ENCODE results near the gene RNF135. TPM values are rescaled to one million over a fixed set of nuclear protein-coding genes. Genes with fewer than 3 reads are reported as not detected.
"Not testable (repeated sequence)": the region's sequence is repeated elsewhere in the genome, so short reads cannot be mapped to it uniquely, and the experiment has no call there.

The RNF135 gene
- total RNA-seq, 4 donors from 2014 or later, result 4.4 to 9.3 (median 6.5) TPM

DNA sequence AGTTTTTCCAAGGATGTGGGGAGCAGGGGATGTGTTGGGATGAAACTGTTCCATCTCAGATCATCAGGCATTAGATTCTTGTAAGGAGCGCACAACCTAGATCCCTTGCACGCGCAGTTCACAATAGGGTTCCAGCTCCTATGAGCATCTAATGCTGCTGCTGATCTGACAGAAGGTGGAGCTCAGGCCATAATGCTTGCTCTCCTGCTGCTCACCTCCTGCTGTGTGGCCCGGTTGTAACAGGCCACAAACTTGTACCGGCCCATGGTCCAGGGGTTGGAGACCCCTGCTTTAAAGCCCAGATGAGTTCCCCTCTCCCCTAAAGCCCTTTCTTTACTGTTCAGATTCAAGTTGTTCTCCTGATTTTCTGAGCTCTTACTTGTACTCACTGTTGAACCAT lies 44.8 kb downstream of the RNF135 start:
- H3K27ac ChIP-seq, result no peak overlapping the region
- DNase-seq (no peak), ATAC-seq (no peak)
- no peaks in the 10 kb centered on the region for H3K36me3 ChIP-seq
- H3K4me3 ChIP-seq, result no peak overlapping the region
- in situ Hi-C loops (cut with MboI; ENCODE audit: low sequenced_read_pairs in 4 of 4), result loop anchor here in 3 of 4 donors (5.0 to 10.0 kb wide), 2 partner anchors 199 to 202 kb away; no protein-coding TSS in a partner anchor
- H3K27me3 ChIP-seq, result no peaks in the 10 kb centered on the region
- H3K9me3 ChIP-seq, result no peaks in the 10 kb centered on the region
- H3K4me1 ChIP-seq, result no peaks in the 10 kb centered on the region
- TF ChIP-seq POLR2A (IDR thresholded peaks at IDR 0.05), result no peak
- TF ChIP-seq, protein P1, sequence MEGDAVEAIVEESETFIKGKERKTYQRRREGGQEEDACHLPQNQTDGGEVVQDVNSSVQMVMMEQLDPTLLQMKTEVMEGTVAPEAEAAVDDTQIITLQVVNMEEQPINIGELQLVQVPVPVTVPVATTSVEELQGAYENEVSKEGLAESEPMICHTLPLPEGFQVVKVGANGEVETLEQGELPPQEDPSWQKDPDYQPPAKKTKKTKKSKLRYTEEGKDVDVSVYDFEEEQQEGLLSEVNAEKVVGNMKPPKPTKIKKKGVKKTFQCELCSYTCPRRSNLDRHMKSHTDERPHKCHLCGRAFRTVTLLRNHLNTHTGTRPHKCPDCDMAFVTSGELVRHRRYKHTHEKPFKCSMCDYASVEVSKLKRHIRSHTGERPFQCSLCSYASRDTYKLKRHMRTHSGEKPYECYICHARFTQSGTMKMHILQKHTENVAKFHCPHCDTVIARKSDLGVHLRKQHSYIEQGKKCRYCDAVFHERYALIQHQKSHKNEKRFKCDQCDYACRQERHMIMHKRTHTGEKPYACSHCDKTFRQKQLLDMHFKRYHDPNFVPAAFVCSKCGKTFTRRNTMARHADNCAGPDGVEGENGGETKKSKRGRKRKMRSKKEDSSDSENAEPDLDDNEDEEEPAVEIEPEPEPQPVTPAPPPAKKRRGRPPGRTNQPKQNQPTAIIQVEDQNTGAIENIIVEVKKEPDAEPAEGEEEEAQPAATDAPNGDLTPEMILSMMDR (IDR thresholded peaks at IDR 0.05 in 4 of 5, conservative IDR thresholded peaks at IDR 0.05 in 1 of 5), result no peak
- intact Hi-C loops (cut with DNase I; ENCODE audit: low total_unique reads), result no loop called here

DNA sequence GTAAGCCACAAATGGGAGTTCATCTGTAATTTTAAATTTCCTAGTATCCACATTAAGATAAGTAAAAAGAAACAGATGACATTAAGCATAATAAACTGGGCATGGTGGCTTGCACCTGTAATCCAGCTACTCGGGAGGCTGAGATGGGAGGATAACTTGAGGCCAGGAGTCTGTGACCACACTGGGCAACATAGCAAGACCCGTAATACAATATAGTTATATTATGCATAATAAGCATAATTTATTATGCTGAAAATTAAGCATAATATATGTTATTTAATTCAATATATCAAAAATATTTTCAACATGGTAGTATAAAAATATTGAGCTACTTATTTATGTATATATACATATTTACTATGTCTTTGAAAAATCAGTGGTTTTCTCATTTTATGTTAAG lies 48.2 kb downstream of the RNF135 start:
- intact Hi-C loops (cut with DNase I; ENCODE audit: low total_unique reads), result no loop called here
- in situ Hi-C loops (cut with MboI; ENCODE audit: low sequenced_read_pairs in 4 of 4), result loop anchor here in 3 of 4 donors (5.0 to 10.0 kb wide), 2 partner anchors 196 to 198 kb away; no protein-coding TSS in a partner anchor
- TF ChIP-seq, protein P1 (IDR thresholded peaks at IDR 0.05 in 4 of 5, conservative IDR thresholded peaks at IDR 0.05 in 1 of 5), result no peak
- no peak for TF ChIP-seq POLR2A (IDR thresholded peaks at IDR 0.05)

DNA sequence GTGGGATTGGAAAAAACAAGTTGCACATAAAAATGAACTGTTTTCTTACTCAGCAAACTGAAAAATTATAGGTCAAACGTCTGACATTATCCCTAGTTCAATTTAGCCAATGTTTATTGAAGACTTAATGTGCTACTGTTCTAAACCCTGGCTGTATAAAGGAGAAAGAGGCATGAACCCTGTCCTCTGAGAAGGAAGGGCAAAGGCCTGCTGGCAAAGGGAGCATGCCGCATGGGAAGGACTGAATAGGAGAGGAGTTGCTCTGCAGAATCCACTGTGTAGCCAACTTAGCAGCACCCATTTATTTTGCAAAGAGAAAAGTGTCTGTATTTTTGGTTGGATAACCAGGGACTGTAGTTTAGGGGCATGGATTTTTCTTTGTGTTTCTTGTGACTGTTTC lies 52.3 kb downstream of the RNF135 start:
- H3K4me1 ChIP-seq; H3K36me3 ChIP-seq; H3K27me3 ChIP-seq; ATAC-seq; DNase-seq; H3K4me3 ChIP-seq; H3K9me3 ChIP-seq; in situ Hi-C loops (cut with MboI; ENCODE audit: low sequenced_read_pairs in 4 of 4); H3K27ac ChIP-seq; intact Hi-C loops (cut with DNase I; ENCODE audit: low total_unique reads): not testable (repeated sequence)

More for the DNA sequence above, 48.2 kb downstream of the RNF135 start:
- ATAC-seq, result no peak
- Histone ChIP-seq H3K4me3 (no peak overlapping the region), H3K36me3 (no peaks in the 10 kb centered on the region), H3K27me3 (no peaks in the 10 kb centered on the region), H3K9me3 (no peaks in the 10 kb centered on the region), H3K4me1 (no peaks in the 10 kb centered on the region), H3K27ac (no peak overlapping the region)
- no peak for DNase-seq

DNA sequence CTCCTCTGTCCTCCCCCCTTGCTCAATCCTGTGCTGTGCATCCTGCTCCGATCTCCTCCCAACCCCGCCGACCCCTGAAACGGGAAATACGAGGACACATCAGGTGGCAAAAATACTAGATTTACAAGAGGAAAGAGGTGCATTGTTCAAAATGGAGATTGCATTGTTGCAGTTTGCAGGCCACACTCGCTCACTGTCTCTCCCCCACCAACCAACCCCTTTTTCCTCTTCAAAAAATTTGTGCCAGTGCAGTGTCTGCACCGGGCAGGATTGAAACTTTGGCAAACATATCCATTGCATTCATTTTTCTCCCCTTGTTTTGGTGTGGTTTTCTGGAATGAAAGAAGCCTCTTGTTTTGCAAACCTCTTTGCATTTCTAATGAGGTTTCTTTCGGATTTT lies 61.0 kb downstream of the RNF135 start:
- in situ Hi-C loops (cut with MboI; ENCODE audit: low sequenced_read_pairs in 4 of 4), result no loop called here
- DNase-seq (no peak), ATAC-seq (no peak)
- TF ChIP-seq POLR2A (IDR thresholded peaks at IDR 0.05), result no peak
- TF ChIP-seq, protein P1 (IDR thresholded peaks at IDR 0.05 in 4 of 5, conservative IDR thresholded peaks at IDR 0.05 in 1 of 5), result no peak
- Histone ChIP-seq H3K27ac (no peak overlapping the region), H3K4me1 (no peaks in the 10 kb centered on the region), H3K9me3 (no peaks in the 10 kb centered on the region), H3K4me3 (no peak overlapping the region), H3K27me3 (no peaks in the 10 kb centered on the region), H3K36me3 (no peaks in the 10 kb centered on the region)
- intact Hi-C loops (cut with DNase I; ENCODE audit: low total_unique reads), result no loop called here

DNA sequence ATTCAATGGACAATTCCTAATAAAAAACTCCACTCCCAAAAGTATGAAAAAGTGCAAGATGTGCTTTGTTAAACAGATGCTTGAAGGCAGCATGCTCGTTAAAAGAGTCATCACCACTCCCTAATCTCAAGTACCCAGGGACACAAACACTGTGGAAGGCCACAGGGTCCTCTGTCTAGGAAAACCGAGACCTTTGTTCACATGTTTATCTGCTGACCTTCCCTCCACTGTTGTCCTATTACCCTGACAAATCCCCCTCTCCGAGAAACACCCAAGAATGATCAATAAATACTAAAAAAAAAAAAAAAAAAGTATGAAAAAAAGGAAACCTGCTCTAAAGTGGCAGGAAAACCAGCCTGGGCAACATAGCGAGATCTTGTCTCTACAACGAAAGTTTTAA lies 64.8 kb downstream of the RNF135 start:
- ATAC-seq; H3K9me3 ChIP-seq; H3K36me3 ChIP-seq; in situ Hi-C loops (cut with MboI; ENCODE audit: low sequenced_read_pairs in 4 of 4); H3K27ac ChIP-seq; H3K4me1 ChIP-seq; DNase-seq; intact Hi-C loops (cut with DNase I; ENCODE audit: low total_unique reads); H3K4me3 ChIP-seq; H3K27me3 ChIP-seq: not testable (repeated sequence)

DNA sequence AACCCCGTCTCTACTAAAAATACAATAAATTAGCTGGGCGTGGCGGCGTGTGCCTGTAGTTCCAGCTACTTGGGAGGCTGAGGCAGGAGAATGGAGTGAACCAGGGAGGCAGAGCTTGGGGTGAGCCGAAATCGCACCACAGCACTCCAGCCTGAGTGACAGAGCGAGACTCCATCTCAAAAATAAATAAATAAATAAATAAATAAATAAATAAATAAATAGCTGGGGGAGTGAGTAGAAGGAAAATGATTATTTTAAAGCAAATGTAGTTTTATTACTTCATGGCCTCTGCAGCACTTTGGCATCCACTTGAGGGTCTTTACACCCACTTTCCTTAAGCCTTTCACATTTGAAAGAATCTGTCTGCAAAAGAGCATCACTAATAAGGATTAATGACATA lies 70.0 kb downstream of the RNF135 start:
- H3K27me3 ChIP-seq; H3K9me3 ChIP-seq; in situ Hi-C loops (cut with MboI; ENCODE audit: low sequenced_read_pairs in 4 of 4); H3K4me1 ChIP-seq; ATAC-seq; H3K4me3 ChIP-seq; intact Hi-C loops (cut with DNase I; ENCODE audit: low total_unique reads); H3K27ac ChIP-seq; H3K36me3 ChIP-seq; DNase-seq: not testable (repeated sequence)

DNA sequence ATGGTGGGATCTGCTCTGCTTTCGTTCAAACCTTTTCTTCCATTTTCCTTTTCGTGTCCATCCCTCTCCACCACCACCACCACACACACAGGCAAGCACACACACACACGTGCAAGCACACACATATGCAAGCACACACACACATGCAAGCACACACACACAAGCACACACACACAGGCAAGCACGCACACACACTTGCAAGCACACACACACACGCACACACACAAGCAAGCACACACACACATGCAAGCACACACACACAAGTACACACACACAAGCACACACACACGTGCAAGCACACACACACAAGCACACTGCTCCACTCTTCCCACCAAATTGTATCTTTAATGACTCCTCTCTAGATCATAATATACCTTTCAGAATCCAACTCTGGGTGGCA lies 71.5 kb downstream of the RNF135 start:
- in situ Hi-C loops (cut with MboI; ENCODE audit: low sequenced_read_pairs in 4 of 4); H3K27ac ChIP-seq; intact Hi-C loops (cut with DNase I; ENCODE audit: low total_unique reads); DNase-seq; ATAC-seq; H3K4me3 ChIP-seq; H3K27me3 ChIP-seq; H3K4me1 ChIP-seq; H3K9me3 ChIP-seq; H3K36me3 ChIP-seq: not testable (repeated sequence)

DNA sequence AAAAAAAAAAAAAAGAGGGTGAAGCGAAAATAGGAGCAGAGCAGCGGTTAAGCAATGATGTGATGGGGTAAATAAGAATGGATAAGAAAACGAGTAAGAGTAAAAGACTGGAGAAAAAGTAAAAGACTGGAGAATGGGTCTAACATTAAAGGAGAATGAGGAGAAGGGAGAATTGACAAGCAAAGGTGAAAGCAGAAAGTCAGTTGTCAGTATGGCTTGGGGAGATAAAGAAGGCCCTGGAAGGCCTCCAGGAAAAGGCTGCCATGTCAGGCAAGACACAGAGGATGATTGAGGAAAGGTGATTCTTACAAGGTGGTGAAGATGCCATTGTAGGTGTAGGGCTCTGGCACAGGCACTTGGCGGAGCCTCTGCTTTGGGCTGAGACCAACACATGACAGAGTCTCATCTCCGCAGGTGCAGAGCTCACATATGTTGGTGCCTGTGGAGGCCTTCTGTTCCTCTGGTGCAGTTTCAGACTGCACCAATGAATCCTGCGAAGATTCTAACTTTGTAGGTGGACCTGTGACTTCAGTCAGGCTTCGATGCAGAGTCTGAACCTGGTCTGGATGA lies 76.1 kb downstream of the RNF135 start:
- H3K4me1 ChIP-seq; H3K36me3 ChIP-seq; ATAC-seq; H3K4me3 ChIP-seq; H3K27ac ChIP-seq; H3K9me3 ChIP-seq; in situ Hi-C loops (cut with MboI; ENCODE audit: low sequenced_read_pairs in 4 of 4); H3K27me3 ChIP-seq; DNase-seq; intact Hi-C loops (cut with DNase I; ENCODE audit: low total_unique reads): not testable (repeated sequence)

Data from gastrocnemius medialis (tissue), 4 donors.